Measurements from ENCODE around the gene PBX3. TPM values are rescaled to one million over a fixed set of nuclear protein-coding genes. Genes with fewer than 3 reads are reported as not detected.

Gene PBX3
- total RNA-seq, 4 donors from 2014 or later: 14.1 to 31.1 (median 21.6) TPM

GRCh38 chr9:125887172-125887571, 140.0 kb downstream of the PBX3 start:
- TF ChIP-seq CTCF (IDR thresholded peaks at IDR 0.05) (no peak), POLR2A (IDR thresholded peaks at IDR 0.05) (no peak)
- no peak for DNase-seq (ENCODE audit: low spot score in 2 of 2)
- intact Hi-C loops (cut with DNase I; ENCODE audit: low total_unique reads): no loop called here
- WGBS, 2 donors: 76 to 80% methylated on average over 2 of the region's 2 CpGs
- no peak overlapping the region for H3K4me3 ChIP-seq (ENCODE audit: low read depth, poor library complexity, severe bottlenecking)

- no peak for TF ChIP-seq CTCF (IDR thresholded peaks at IDR 0.05)
- TF ChIP-seq POLR2A (IDR thresholded peaks at IDR 0.05): no peak
- H3K4me3 ChIP-seq (ENCODE audit: low read depth, poor library complexity, severe bottlenecking): no peak overlapping the region
- WGBS, 2 donors: 74 to 81% methylated on average over 7 of the region's 7 CpGs
- DNase-seq (ENCODE audit: low spot score in 2 of 2): no peak
- intact Hi-C loops (cut with DNase I; ENCODE audit: low total_unique reads): no loop called here
Observed at GRCh38 chr9:125888211-125888610, 141.0 kb downstream of the PBX3 start.

GRCh38 chr9:125889112-125889475, 141.9 kb downstream of the PBX3 start:
- intact Hi-C loops (cut with DNase I; ENCODE audit: low total_unique reads): no loop called here
- TF ChIP-seq CTCF (IDR thresholded peaks at IDR 0.05) (no peak), POLR2A (IDR thresholded peaks at IDR 0.05) (no peak)
- peak overlapping the region; percentile 28 for H3K4me3 ChIP-seq (ENCODE audit: low read depth, poor library complexity, severe bottlenecking)
- no peak for DNase-seq (ENCODE audit: low spot score in 2 of 2)
- WGBS, 2 donors: 25 to 30% methylated on average over 21 of the region's 21 CpGs

GRCh38 chr9:125889476-125890419, 142.6 kb downstream of the PBX3 start:
- peak in 1 of 2 donors; percentile 85 for DNase-seq (ENCODE audit: low spot score in 2 of 2)
- H3K4me3 ChIP-seq (ENCODE audit: low read depth, poor library complexity, severe bottlenecking): peak overlapping the region; percentile 28
- intact Hi-C loops (cut with DNase I; ENCODE audit: low total_unique reads): no loop called here
- TF ChIP-seq POLR2A (IDR thresholded peaks at IDR 0.05) (no peak), CTCF (IDR thresholded peaks at IDR 0.05) (no peak)
- WGBS, 2 donors: 7 to 13% methylated on average over 15 to 21 of the region's 71 CpGs

GRCh38 chr9:125890826-125891225, 143.7 kb downstream of the PBX3 start:
- no peak for DNase-seq (ENCODE audit: low spot score in 2 of 2)
- intact Hi-C loops (cut with DNase I; ENCODE audit: low total_unique reads): no loop called here
- TF ChIP-seq CTCF (IDR thresholded peaks at IDR 0.05): no peak
- TF ChIP-seq POLR2A (IDR thresholded peaks at IDR 0.05): no peak
- WGBS, 2 donors: 39 to 60% methylated on average over 1 of the region's 1 CpG
- no peak overlapping the region for H3K4me3 ChIP-seq (ENCODE audit: low read depth, poor library complexity, severe bottlenecking)

Data from lower leg skin (tissue), 4 donors.